Retinal pigment epithelial cell (primary cell): ENCODE data around the gene RRAGD.

Experiments
- DNase-seq: peaks from one replicate; pipeline ENCODE4 v3.0.0-alpha.2; 2010; ENCODE audit warnings: low read depth
- H3K4me3 ChIP-seq: 2 replicates; pipeline ENCODE4 v1.5.1; 2011; ENCODE audit warnings: mild to moderate bottlenecking, low read length, control low read depth, moderate library complexity
- CTCF ChIP-seq: conservative IDR thresholded peaks from 2 replicates; pipeline ENCODE4 v1.5.1; 2011; ENCODE audit warnings: low read depth, low read length, control low read depth, inconsistent platforms

Gene RRAGD

GRCh38 chr6:89353702-89354392, 58.2 kb downstream of the RRAGD start:
- no peak overlapping the region for H3K4me3 ChIP-seq
- no peak for TF ChIP-seq CTCF
- DNase-seq, result no peak

DNA sequence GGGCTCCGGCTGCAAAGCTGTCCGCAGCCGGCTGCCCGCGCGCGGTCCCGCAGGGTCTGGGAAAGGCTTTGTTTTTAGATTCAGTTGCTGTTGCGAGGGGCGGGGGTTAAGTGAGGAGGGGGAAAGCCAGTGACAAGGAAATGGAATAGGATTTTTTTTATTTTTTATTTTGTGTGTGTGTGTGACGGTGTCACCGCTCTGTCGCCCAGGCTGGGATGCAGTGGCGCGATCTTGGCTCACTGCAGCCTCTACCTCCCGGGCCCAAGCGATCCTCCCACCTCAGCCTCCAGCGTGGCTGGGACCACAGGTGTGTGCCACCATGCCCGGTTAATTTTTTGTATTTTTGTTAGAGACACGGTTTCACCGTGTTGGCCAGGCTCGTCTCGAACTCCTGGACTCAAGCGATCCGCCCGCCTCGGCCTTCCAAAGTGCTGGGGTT, 58.9 kb downstream of the RRAGD start:
- no peak for TF ChIP-seq CTCF
- H3K4me3 ChIP-seq, result peak overlapping the region; percentile 87
- no peak for DNase-seq

DNA sequence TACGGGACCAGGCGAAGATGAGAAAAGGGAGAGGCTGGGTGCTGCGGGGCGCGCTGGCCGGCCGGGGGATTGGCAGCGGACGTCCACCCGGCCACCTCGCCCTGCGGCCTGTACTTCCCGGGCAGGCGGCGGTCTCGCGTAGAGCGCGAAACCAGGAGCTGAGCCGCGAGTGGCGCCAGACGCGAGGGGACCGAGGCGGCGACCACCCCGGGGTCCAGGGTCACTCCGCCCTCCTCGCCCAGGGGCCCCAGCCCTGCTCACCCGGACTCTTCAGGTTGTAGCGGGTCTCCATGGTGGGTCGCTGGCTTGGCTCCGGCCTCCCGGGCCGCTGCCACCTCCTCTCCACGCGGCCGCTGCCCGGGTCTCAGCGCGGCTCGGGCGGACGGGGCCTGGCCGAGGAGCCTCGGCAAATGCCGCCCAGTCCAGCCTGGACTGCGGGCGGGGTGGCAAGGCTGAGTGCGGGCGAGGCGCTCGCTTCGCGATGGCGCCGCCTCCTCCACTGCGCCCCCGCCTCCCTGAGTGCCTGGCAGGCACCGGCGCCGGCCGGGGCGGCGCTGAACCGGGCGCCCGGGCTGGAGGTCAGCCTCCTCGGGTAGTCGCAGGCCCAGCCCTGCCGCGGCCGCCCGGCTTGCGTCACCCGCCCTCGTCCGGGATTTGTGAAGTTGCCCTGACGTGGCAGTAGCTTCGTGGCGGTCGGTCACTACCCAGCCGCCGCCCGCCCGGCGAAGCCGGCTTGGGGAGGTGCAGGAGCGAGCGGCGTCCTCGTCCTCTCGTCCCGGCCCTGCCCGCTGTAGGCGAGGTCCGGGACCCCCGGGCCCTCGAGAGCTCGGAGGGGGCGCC, 59.6 kb downstream of the RRAGD start, which contains the start of gene UBE2J1:
TSS of gene UBE2J1 (minus strand) at position 445 of the 840 bp plus-strand sequence. CDS start at position 292, 153 bp downstream.
- DNase-seq, result peak; percentile 87
- H3K4me3 ChIP-seq, result peak within 1 kb of the TSS; percentile 87
- TF ChIP-seq CTCF, result no peak

- TF ChIP-seq CTCF, result no peak
- peak overlapping the region; percentile 87 for H3K4me3 ChIP-seq
- no peak for DNase-seq
These were observed 60.3 kb downstream of the RRAGD start for GRCh38 chr6:89351671-89352277.

DNA sequence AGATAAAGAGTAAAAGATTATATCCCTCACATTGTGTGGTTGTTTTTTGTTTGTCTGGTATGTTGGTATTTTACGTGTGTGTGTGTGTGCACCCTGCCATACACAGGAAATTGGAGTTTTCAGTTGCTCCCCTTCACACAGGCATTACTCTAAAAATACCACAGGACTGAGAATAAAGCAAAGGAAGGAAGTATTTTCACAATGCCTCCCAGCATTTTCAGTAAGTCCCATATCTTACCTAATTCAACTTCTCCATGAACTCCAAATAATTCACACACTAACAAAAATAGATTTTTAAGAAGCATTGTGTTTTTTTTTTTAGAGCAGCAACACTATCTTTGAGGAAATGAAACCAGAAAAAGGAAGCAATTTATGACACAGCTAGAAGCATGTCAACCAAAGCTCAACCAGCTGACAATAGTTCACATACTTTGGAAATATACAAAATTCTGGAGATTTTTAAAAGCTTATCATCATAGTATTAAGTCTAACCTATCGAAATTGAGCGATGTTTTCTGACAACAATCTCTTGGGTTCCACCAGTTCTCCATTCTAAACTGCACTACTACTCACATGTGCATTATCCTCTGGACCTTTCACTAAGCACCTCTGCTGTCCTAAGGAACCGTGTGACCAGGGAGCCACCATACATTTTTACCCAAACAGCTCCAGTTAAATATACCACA, 61.6 kb downstream of the RRAGD start:
- H3K4me3 ChIP-seq, result peak overlapping the region; percentile 87
- TF ChIP-seq CTCF, result no peak
- no peak for DNase-seq

- TF ChIP-seq CTCF, result no peak
- H3K4me3 ChIP-seq, result no peak overlapping the region
- no peak for DNase-seq
These were observed 63.7 kb downstream of the RRAGD start for GRCh38 chr6:89348372-89348771.
